ENCODE data around the gene PLEKHA6.

GRCh38 chr1:204338997-204339396 is 20.7 kb downstream of the PLEKHA6 start:
- TF ChIP-seq, protein P1, sequence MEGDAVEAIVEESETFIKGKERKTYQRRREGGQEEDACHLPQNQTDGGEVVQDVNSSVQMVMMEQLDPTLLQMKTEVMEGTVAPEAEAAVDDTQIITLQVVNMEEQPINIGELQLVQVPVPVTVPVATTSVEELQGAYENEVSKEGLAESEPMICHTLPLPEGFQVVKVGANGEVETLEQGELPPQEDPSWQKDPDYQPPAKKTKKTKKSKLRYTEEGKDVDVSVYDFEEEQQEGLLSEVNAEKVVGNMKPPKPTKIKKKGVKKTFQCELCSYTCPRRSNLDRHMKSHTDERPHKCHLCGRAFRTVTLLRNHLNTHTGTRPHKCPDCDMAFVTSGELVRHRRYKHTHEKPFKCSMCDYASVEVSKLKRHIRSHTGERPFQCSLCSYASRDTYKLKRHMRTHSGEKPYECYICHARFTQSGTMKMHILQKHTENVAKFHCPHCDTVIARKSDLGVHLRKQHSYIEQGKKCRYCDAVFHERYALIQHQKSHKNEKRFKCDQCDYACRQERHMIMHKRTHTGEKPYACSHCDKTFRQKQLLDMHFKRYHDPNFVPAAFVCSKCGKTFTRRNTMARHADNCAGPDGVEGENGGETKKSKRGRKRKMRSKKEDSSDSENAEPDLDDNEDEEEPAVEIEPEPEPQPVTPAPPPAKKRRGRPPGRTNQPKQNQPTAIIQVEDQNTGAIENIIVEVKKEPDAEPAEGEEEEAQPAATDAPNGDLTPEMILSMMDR (conservative IDR thresholded peaks at IDR 0.05; ENCODE audit: low read depth in 2 of 2): no peak
- TF ChIP-seq ETS1 (IDR thresholded peaks at IDR 0.05): no peak
- no peak for TF ChIP-seq POLR2AphosphoS5 (IDR thresholded peaks at IDR 0.05; ENCODE audit: low read depth)
- TF ChIP-seq EZH2 (IDR thresholded peaks at IDR 0.05; ENCODE audit: low read depth, unreplicated experiment): no peak
- TF ChIP-seq CREB1 (CRISPR knock-in tag; IDR thresholded peaks at IDR 0.05; ENCODE audit: low read depth): no peak
- no peak for TF ChIP-seq EZH2phosphoT487 (IDR thresholded peaks at IDR 0.05; ENCODE audit: unreplicated experiment)
- no peak for TF ChIP-seq STAT1 (IDR thresholded peaks at IDR 0.05; ENCODE audit: unreplicated experiment)
- TF ChIP-seq, protein P2, sequence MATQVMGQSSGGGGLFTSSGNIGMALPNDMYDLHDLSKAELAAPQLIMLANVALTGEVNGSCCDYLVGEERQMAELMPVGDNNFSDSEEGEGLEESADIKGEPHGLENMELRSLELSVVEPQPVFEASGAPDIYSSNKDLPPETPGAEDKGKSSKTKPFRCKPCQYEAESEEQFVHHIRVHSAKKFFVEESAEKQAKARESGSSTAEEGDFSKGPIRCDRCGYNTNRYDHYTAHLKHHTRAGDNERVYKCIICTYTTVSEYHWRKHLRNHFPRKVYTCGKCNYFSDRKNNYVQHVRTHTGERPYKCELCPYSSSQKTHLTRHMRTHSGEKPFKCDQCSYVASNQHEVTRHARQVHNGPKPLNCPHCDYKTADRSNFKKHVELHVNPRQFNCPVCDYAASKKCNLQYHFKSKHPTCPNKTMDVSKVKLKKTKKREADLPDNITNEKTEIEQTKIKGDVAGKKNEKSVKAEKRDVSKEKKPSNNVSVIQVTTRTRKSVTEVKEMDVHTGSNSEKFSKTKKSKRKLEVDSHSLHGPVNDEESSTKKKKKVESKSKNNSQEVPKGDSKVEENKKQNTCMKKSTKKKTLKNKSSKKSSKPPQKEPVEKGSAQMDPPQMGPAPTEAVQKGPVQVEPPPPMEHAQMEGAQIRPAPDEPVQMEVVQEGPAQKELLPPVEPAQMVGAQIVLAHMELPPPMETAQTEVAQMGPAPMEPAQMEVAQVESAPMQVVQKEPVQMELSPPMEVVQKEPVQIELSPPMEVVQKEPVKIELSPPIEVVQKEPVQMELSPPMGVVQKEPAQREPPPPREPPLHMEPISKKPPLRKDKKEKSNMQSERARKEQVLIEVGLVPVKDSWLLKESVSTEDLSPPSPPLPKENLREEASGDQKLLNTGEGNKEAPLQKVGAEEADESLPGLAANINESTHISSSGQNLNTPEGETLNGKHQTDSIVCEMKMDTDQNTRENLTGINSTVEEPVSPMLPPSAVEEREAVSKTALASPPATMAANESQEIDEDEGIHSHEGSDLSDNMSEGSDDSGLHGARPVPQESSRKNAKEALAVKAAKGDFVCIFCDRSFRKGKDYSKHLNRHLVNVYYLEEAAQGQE (IDR thresholded peaks at IDR 0.05; ENCODE audit: unreplicated experiment): no peak
- no peak for TF ChIP-seq ZNF331 (CRISPR knock-in tag; IDR thresholded peaks at IDR 0.05; ENCODE audit: low read depth)
- TF ChIP-seq ZNF114 (CRISPR knock-in tag; IDR thresholded peaks at IDR 0.05): no peak
- TF ChIP-seq, protein P3, sequence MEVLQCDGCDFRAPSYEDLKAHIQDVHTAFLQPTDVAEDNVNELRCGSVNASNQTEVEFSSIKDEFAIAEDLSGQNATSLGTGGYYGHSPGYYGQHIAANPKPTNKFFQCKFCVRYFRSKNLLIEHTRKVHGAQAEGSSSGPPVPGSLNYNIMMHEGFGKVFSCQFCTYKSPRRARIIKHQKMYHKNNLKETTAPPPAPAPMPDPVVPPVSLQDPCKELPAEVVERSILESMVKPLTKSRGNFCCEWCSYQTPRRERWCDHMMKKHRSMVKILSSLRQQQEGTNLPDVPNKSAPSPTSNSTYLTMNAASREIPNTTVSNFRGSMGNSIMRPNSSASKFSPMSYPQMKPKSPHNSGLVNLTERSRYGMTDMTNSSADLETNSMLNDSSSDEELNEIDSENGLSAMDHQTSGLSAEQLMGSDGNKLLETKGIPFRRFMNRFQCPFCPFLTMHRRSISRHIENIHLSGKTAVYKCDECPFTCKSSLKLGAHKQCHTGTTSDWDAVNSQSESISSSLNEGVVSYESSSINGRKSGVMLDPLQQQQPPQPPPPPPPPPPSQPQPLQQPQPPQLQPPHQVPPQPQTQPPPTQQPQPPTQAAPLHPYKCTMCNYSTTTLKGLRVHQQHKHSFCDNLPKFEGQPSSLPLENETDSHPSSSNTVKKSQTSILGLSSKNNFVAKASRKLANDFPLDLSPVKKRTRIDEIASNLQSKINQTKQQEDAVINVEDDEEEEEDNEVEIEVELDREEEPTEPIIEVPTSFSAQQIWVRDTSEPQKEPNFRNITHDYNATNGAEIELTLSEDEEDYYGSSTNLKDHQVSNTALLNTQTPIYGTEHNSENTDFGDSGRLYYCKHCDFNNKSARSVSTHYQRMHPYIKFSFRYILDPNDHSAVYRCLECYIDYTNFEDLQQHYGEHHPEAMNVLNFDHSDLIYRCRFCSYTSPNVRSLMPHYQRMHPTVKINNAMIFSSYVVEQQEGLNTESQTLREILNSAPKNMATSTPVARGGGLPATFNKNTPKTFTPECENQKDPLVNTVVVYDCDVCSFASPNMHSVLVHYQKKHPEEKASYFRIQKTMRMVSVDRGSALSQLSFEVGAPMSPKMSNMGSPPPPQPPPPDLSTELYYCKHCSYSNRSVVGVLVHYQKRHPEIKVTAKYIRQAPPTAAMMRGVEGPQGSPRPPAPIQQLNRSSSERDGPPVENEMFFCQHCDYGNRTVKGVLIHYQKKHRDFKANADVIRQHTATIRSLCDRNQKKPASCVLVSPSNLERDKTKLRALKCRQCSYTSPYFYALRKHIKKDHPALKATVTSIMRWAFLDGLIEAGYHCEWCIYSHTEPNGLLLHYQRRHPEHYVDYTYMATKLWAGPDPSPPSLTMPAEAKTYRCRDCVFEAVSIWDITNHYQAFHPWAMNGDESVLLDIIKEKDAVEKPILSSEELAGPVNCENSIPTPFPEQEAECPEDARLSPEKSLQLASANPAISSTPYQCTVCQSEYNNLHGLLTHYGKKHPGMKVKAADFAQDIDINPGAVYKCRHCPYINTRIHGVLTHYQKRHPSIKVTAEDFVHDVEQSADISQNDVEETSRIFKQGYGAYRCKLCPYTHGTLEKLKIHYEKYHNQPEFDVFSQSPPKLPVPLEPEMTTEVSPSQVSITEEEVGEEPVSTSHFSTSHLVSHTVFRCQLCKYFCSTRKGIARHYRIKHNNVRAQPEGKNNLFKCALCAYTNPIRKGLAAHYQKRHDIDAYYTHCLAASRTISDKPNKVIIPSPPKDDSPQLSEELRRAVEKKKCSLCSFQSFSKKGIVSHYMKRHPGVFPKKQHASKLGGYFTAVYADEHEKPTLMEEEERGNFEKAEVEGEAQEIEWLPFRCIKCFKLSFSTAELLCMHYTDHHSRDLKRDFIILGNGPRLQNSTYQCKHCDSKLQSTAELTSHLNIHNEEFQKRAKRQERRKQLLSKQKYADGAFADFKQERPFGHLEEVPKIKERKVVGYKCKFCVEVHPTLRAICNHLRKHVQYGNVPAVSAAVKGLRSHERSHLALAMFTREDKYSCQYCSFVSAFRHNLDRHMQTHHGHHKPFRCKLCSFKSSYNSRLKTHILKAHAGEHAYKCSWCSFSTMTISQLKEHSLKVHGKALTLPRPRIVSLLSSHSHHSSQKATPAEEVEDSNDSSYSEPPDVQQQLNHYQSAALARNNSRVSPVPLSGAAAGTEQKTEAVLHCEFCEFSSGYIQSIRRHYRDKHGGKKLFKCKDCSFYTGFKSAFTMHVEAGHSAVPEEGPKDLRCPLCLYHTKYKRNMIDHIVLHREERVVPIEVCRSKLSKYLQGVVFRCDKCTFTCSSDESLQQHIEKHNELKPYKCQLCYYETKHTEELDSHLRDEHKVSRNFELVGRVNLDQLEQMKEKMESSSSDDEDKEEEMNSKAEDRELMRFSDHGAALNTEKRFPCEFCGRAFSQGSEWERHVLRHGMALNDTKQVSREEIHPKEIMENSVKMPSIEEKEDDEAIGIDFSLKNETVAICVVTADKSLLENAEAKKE (CRISPR knock-in tag; IDR thresholded peaks at IDR 0.05): no peak

Measured in GM23338 (cell line).